Measurements from ENCODE around the gene SHANK3. TPM values are rescaled to one million over a fixed set of nuclear protein-coding genes. Genes with fewer than 3 reads are reported as not detected.

The SHANK3 gene
- total RNA-seq, 1 donor from 2014 or later = 50.6 TPM

DNA sequence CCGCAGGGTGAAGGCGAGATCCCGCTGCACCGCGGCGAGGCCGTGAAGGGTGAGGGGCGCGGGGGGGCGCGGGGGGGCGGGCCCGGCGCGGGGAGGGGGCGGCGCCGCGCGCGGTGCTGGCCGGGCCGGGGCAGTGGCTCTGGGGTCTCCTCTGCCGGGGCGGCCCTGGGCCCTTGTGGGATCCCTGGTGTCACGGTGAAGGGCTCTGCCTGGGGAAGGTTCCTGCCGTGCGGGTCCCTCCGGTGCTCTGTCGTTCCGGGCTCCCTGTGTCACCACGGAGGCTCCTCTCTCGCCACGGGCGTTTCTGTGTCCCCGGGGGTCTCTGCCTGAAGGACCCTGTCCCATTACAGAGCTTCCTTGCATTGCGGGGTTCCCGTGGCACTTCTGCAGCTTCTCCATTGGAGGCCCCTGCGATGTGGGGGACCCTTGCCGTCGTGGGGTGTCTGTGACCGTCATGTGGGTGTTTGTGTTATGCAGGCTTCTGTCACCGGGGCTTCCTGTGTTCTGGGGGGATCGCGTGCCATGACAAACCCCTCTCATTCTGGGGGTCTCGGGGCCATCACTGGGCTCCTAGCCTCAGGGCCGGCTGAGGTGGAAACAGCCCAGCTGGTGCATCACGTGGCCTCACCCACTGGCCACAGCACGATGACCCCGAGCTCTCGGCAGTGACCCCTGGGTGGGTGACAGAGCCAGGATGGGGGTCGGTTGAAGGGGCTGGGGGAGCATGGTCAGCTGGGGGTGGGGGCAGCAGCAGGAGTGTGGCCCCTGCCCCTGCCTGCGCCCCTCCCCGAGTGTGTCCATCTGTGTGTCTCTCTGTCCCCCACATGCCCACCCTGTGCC lies 25.3 kb downstream of the SHANK3 start:
- Histone ChIP-seq H3K4me1 (peaks cover 63% of the 10 kb centered on the region), H3K9me3 (no peaks in the 10 kb centered on the region), H3K4me3 (peak overlapping the region; percentile 41), H3K36me3 (peaks cover 9% of the 10 kb centered on the region), H3K27me3 (ENCODE audit: low read depth) (no peaks in the 10 kb centered on the region), H3K27ac (no peak overlapping the region)
- TF ChIP-seq, protein P1, sequence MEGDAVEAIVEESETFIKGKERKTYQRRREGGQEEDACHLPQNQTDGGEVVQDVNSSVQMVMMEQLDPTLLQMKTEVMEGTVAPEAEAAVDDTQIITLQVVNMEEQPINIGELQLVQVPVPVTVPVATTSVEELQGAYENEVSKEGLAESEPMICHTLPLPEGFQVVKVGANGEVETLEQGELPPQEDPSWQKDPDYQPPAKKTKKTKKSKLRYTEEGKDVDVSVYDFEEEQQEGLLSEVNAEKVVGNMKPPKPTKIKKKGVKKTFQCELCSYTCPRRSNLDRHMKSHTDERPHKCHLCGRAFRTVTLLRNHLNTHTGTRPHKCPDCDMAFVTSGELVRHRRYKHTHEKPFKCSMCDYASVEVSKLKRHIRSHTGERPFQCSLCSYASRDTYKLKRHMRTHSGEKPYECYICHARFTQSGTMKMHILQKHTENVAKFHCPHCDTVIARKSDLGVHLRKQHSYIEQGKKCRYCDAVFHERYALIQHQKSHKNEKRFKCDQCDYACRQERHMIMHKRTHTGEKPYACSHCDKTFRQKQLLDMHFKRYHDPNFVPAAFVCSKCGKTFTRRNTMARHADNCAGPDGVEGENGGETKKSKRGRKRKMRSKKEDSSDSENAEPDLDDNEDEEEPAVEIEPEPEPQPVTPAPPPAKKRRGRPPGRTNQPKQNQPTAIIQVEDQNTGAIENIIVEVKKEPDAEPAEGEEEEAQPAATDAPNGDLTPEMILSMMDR (IDR thresholded peaks at IDR 0.05) = no peak
- DNase-seq (peak; percentile 43), ATAC-seq (no peak)
- intact Hi-C loops (cut with DNase I) = no loop called here

DNA sequence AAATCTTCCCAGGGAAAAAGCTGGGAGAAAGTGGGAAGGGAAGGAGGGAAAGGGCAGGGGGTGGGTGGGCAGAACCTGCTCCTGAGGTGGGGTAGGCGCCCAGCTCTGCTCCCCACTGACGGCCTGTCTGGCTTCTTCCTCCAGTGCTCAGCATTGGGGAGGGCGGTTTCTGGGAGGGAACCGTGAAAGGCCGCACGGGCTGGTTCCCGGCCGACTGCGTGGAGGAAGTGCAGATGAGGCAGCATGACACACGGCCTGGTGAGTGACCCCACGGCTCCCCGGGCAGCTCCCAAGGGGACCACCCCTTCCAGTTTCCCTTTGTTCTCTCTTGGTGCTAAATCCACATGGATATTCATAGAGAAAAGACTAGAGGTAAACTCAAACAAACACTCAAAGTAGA lies 25.9 kb downstream of the SHANK3 start:
- Histone ChIP-seq H3K36me3 (peaks cover 9% of the 10 kb centered on the region), H3K4me1 (peaks cover 58% of the 10 kb centered on the region), H3K27me3 (ENCODE audit: low read depth) (no peaks in the 10 kb centered on the region), H3K4me3 (no peak overlapping the region), H3K27ac (no peak overlapping the region), H3K9me3 (no peaks in the 10 kb centered on the region)
- intact Hi-C loops (cut with DNase I) = no loop called here
- ATAC-seq (no peak), DNase-seq (peak; percentile 43)
- TF ChIP-seq, protein P1 (IDR thresholded peaks at IDR 0.05) = no peak

DNA sequence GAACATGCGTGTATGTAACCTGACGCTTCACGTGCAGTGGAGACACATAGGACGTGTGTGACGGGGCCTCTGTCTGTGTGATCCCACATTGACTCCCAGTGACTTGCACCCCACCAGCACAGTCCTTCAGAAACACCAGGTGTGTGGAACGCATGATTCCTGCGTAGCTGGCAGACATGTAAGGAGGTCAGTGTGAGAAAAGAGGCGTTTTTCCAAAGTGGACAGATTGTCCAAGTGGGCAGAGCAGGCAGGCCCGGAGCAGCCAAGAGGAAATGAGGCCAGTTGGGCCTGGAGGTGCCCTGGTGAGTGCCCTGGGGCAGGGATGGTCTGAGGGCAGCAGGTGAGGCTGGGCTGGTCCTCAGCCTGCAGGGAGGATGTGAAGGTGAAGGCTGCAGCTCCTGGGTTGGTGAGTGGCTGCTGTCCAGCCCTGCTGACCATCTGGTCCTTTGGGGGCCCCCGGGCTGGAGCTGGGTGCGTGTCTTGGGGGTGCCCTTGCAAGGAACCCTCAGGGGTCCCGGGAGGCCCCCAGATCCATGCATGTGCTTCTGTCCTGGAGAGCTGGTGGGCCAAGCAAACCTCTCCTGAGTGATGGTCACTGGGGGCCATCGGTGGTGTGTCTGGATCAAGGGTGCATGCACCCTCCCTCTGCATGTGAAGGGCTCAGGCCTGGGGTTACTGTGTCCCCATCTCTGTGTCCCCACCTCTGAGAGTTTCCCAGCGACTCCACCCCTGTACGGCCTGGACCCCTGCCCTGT lies 26.6 kb downstream of the SHANK3 start:
- peak; percentile 31 for DNase-seq
- H3K4me3 ChIP-seq = no peak overlapping the region
- H3K36me3 ChIP-seq = peaks cover 9% of the 10 kb centered on the region

DNA sequence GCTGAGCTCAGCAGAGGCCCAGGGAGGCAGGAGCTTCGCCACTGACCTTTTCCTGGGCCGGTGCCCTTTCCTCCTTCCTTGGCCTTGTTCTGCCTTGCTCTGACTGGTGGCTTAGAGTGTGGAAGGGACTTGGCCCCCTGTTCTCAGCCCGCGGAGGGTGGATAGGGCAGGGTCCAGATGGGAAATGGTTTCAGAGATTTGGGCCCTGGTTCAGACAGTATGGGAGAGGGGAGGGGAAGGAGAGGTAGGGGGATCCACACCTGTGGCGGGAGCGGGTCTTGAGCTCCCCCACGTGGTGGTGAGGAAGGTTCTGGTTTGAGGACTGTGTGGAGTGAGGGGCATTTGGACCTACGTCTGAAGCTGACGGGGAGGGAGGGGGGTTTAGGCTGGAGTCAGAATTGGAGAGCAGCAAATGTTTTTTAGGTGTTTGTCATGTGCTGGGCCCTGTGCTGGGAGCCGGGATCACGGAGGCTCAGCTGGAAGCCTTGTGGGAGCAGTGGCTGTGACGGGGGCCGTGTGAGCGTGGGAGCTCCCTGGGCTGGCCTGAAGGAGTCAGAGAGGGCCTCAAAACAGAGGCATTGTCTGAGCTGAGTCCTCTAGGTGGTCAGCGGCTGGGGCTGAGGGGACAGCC lies 27.2 kb downstream of the SHANK3 start:
- TF ChIP-seq, protein P1 (IDR thresholded peaks at IDR 0.05) = no peak
- DNase-seq (peak; percentile 24), ATAC-seq (no peak)
- intact Hi-C loops (cut with DNase I) = no loop called here
- peak overlapping the region; percentile 18 for H3K27ac ChIP-seq
- peaks cover 15% of the 10 kb centered on the region for H3K36me3 ChIP-seq
- H3K4me3 ChIP-seq = no peak overlapping the region
- no peaks in the 10 kb centered on the region for H3K27me3 ChIP-seq (ENCODE audit: low read depth)
- peaks cover 46% of the 10 kb centered on the region for H3K4me1 ChIP-seq
- H3K9me3 ChIP-seq = no peaks in the 10 kb centered on the region

More for the DNA sequence above, 26.6 kb downstream of the SHANK3 start:
- Histone ChIP-seq H3K4me1 (peaks cover 52% of the 10 kb centered on the region), H3K27me3 (ENCODE audit: low read depth) (no peaks in the 10 kb centered on the region), H3K9me3 (no peaks in the 10 kb centered on the region), H3K27ac (peak overlapping the region; percentile 18)
- intact Hi-C loops (cut with DNase I) = no loop called here
- TF ChIP-seq, protein P1 (IDR thresholded peaks at IDR 0.05) = no peak
- no peak for ATAC-seq

DNA sequence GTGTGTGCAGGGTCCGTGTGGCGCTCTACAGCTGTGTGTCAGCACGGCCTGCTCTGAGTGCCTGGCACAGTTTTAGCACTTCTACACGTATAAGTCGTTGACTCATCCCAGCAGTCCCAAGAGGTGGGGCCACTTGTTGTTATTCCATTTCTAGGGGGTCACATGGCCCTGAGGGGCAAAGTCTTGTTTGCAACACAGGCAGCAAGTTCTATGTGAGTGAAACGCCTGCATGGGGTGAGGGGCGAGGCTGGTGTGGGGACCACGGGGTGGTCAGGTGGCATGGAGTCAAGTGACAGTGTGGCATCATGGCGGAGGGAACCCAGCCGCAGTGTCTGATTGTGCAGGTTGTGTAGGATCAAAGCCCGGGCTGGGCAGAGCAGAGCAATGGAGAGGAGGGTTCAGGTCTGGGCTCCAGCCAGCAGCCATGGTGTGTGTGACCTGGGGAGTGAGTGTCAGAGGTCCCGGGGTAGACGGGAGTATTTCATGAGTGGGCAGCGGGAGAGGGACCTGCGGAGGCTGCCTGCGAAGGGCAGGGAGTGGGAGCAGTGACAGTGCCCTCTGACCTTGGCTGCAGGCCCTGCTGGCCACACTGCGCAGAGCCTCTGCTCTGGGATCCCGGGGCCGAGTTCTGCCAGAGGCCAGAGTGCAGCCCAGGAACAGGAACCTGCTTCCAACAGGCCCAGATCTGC lies 27.9 kb downstream of the SHANK3 start:
- H3K36me3 ChIP-seq = peaks cover 17% of the 10 kb centered on the region

More for the DNA sequence above, 27.9 kb downstream of the SHANK3 start:
- ATAC-seq (no peak), DNase-seq (peak; percentile 38)
- Histone ChIP-seq H3K4me1 (peaks cover 40% of the 10 kb centered on the region), H3K27ac (peak overlapping the region; percentile 18), H3K27me3 (ENCODE audit: low read depth) (no peaks in the 10 kb centered on the region), H3K4me3 (no peak overlapping the region), H3K9me3 (no peaks in the 10 kb centered on the region)
- TF ChIP-seq, protein P1 (IDR thresholded peaks at IDR 0.05) = no peak
- intact Hi-C loops (cut with DNase I) = no loop called here
